Peyer's patch (tissue), 4 donors: ENCODE data around the gene SLC16A3.

Source experiments
- POLR2A ChIP-seq, 2 donors: fragments of 450-650 bp; IDR thresholded peaks; one replicate each; pipeline ENCODE4 v1.5.1; 2017; ENCODE audit warnings: antibody characterized with exemption in 2 of 2, mild to moderate bottlenecking in 2 of 2, moderate library complexity in 2 of 2
- TF ChIP-seq, protein P1 (sequence below), 6 experiments: fragments of 450-650 bp in 4 of 6; fragments of 200-600 bp in 2 of 6; sonication (generic) in 1 of 6; IDR thresholded peaks; one replicate each; pipeline ENCODE4 v1.5.1; 2017 to 2019; ENCODE audit warnings: antibody characterized with exemption in 6 of 6, mild to moderate bottlenecking in 3 of 6, moderate library complexity in 1 of 6

DNA sequence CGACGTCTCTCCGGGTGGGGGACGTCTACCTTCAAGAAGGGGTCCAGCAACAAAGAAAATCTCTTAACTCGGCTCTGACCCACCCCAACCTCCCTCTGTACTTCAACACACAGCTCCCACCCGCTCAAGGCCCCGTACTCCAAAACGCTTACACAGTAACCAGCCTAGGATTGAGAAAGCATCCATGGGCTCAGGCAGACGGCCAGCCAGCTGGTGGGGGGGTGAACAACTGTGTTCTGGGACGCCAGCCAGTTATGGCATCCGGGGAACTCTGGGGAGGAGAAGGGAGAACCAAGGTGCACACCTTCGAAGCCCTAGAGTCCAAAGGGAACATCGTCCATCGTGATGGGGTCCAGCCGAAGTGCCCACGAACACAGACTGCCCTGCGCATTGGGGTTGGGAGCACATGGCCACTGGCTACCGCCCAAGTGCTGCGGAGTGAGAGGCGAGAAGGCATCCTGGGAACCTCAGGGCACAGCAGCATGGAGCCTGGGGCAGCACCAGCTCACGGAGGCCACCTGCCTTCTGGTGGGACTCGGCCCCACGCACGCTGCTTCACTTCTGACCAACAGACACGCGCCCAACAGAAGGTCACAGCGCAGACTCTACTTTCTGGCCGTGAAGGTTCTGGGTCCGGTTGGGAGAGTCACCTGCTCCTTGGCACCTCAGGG is 14.3 kb downstream of the SLC16A3 start:
- TF ChIP-seq, protein P1, sequence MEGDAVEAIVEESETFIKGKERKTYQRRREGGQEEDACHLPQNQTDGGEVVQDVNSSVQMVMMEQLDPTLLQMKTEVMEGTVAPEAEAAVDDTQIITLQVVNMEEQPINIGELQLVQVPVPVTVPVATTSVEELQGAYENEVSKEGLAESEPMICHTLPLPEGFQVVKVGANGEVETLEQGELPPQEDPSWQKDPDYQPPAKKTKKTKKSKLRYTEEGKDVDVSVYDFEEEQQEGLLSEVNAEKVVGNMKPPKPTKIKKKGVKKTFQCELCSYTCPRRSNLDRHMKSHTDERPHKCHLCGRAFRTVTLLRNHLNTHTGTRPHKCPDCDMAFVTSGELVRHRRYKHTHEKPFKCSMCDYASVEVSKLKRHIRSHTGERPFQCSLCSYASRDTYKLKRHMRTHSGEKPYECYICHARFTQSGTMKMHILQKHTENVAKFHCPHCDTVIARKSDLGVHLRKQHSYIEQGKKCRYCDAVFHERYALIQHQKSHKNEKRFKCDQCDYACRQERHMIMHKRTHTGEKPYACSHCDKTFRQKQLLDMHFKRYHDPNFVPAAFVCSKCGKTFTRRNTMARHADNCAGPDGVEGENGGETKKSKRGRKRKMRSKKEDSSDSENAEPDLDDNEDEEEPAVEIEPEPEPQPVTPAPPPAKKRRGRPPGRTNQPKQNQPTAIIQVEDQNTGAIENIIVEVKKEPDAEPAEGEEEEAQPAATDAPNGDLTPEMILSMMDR (IDR thresholded peaks at IDR 0.05), result no peak
- TF ChIP-seq POLR2A (IDR thresholded peaks at IDR 0.05), result no peak
